DND-41 (cell line): ENCODE measurements around the gene DIS3L2.

Source experiments
- CTCF ChIP-seq: IDR thresholded peaks from 2 replicates; pipeline ENCODE4 v1.5.1; 2012; ENCODE audit warnings: borderline replicate concordance, low read length, moderate library complexity, mild to moderate bottlenecking; ENCODE audit not compliant: poor library complexity, severe bottlenecking; ENCODE audit errors: extremely low read depth
- EZH2 ChIP-seq: IDR thresholded peaks from 3 replicates; pipeline ENCODE4 v1.6.1; 2012; ENCODE audit warnings: borderline replicate concordance, low read depth, mild to moderate bottlenecking, moderate library complexity, low read length, inconsistent platforms; ENCODE audit not compliant: severe bottlenecking

GRCh38 chr2:232235716-232236115 is 274.2 kb downstream of the DIS3L2 start:
- TF ChIP-seq CTCF (no peak), EZH2 (no peak)
